ENCODE results near the gene PTPRU. TPM values are rescaled to one million over a fixed set of nuclear protein-coding genes. Genes with fewer than 3 reads are reported as not detected.
A peak's percentile ranks its signal among the peaks of the same experiment; 100 is the strongest.

The PTPRU gene
- total RNA-seq, 1 experiment from 2014 or later = 45.5 TPM

DNA sequence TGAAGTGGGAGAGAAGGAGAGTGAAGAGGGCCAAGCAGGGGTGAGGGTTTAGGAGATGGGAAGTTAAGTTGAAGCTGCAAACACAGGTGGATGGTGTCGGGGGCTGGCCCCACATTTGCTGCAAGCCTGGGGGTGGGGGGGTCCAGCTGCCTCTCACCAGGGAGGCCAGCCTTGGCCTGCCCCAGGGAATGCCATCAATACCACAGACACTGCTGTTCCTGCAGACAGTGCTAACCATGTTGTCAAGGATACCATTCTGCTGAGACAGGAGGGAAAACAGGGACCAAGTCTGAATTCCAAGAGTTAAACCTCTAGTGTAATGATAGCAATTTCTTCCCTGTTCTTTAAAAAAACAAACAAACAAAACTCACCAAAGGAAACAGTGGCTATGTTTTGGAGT is 13.6 kb upstream of the PTPRU start:
- H2BK15ac ChIP-seq (ENCODE audit: low read depth, low read length) = no peak overlapping the region
- H3K4me2 ChIP-seq (ENCODE audit: insufficient read depth, insufficient read length, low read length) = no peak overlapping the region
- no peak for DNase-seq
- no peak overlapping the region for H3T11ph ChIP-seq (ENCODE audit: low read length)
- no peaks in the 10 kb centered on the region for H3K27me3 ChIP-seq (ENCODE audit: insufficient read depth, low read length)
- no peak overlapping the region for H2BK12ac ChIP-seq (ENCODE audit: insufficient read length, low read depth, low read length)
- H3K9me3 Mint-ChIP-seq = no peaks in the 10 kb centered on the region
- no peak overlapping the region for H3K9ac ChIP-seq (ENCODE audit: extremely low read depth, insufficient read length, low read length)
- no peaks in the 10 kb centered on the region for H3K27me3 Mint-ChIP-seq (ENCODE audit: low read depth)
- TF ChIP-seq, protein P1, sequence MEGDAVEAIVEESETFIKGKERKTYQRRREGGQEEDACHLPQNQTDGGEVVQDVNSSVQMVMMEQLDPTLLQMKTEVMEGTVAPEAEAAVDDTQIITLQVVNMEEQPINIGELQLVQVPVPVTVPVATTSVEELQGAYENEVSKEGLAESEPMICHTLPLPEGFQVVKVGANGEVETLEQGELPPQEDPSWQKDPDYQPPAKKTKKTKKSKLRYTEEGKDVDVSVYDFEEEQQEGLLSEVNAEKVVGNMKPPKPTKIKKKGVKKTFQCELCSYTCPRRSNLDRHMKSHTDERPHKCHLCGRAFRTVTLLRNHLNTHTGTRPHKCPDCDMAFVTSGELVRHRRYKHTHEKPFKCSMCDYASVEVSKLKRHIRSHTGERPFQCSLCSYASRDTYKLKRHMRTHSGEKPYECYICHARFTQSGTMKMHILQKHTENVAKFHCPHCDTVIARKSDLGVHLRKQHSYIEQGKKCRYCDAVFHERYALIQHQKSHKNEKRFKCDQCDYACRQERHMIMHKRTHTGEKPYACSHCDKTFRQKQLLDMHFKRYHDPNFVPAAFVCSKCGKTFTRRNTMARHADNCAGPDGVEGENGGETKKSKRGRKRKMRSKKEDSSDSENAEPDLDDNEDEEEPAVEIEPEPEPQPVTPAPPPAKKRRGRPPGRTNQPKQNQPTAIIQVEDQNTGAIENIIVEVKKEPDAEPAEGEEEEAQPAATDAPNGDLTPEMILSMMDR (conservative IDR thresholded peaks at IDR 0.05) = no peak
- H3K4me1 ChIP-seq (ENCODE audit: insufficient read depth, low read length) = no peaks in the 10 kb centered on the region; the same call in 1 of the 2 replicates
- no peak overlapping the region for H2AK5ac ChIP-seq (ENCODE audit: insufficient read length, low read length)
- H4K8ac ChIP-seq (replicated peaks; ENCODE audit: insufficient read length, low read depth, low read length) = no peak overlapping the region
- H3K23me2 ChIP-seq (ENCODE audit: insufficient read length, low read depth, low read length, poor library complexity, severe bottlenecking) = no peaks in the 10 kb centered on the region
- no peak overlapping the region for H3K18ac ChIP-seq (ENCODE audit: insufficient read length, low read depth, low read length)
- H3K79me2 ChIP-seq (ENCODE audit: insufficient read depth, low read length) = no peaks in the 10 kb centered on the region
- no peaks in the 10 kb centered on the region for H3K9me3 ChIP-seq (ENCODE audit: control insufficient read depth, low read depth, low read length)
- H3K14ac ChIP-seq (ENCODE audit: insufficient read depth, low read length) = no peak overlapping the region
- no CpG with 5 or more reads among the region's 1 CpG for WGBS (ENCODE audit: extremely low coverage, insufficient read length, low lambda C conversion rate)
- H3K27ac Mint-ChIP-seq = peak overlapping the region in 2 of 3 experiments; percentile 25 to 42; a peak in 1 of 7 replicates
- no peak overlapping the region for H2BK20ac ChIP-seq (ENCODE audit: low read depth, low read length, poor library complexity, severe bottlenecking)
- H2AFZ ChIP-seq (ENCODE audit: low read length) = no peak overlapping the region
- no peak overlapping the region for H3K23ac ChIP-seq (ENCODE audit: insufficient read length, low read depth, low read length)
- H3K4ac ChIP-seq (ENCODE audit: low read depth, low read length) = no peak overlapping the region
- H2BK5ac ChIP-seq (ENCODE audit: insufficient read length, low read length) = no peak overlapping the region
- no peak overlapping the region for H2BK120ac ChIP-seq (ENCODE audit: low read depth, low read length, poor library complexity, severe bottlenecking)
- H3K27ac ChIP-seq (ENCODE audit: insufficient read length, low read depth, low read length) = no peak overlapping the region
- H3K79me1 ChIP-seq (ENCODE audit: insufficient read depth, low read depth, low read length, poor library complexity, severe bottlenecking) = no peaks in the 10 kb centered on the region
- no peaks in the 10 kb centered on the region for H4K20me1 ChIP-seq (ENCODE audit: control insufficient read depth, insufficient read depth, insufficient read length)
- H4K5ac ChIP-seq (ENCODE audit: insufficient read length, low read depth, low read length) = no peak overlapping the region
- H3K4me1 Mint-ChIP-seq = peaks cover 29 to 32% of the 10 kb centered on the region in 2 experiments
- no peak overlapping the region for H3K4me3 Mint-ChIP-seq
- H3K36me3 Mint-ChIP-seq (ENCODE audit: insufficient read depth in 1 of 3, low read depth in 3 of 3) = peaks cover 0 to 20% (median 15%) of the 10 kb centered on the region in 3 experiments; a peak in 6 of 7 replicates
- H3K56ac ChIP-seq (ENCODE audit: insufficient read length, low read depth, low read length) = no peak overlapping the region
- no peak overlapping the region for H4K91ac ChIP-seq (ENCODE audit: insufficient read length, low read depth, low read length)

Data from H9 (cell line).